GM12875 (cell line): ENCODE data around the gene KCND2.

ENCODE experiments used
- H3K4me3 ChIP-seq: one replicate; pipeline ENCODE4 v1.5.1; 2011; ENCODE audit warnings: low read depth, low read length, control low read depth
- CTCF ChIP-seq: IDR thresholded peaks from 2 replicates; pipeline ENCODE4 v1.5.1; 2011; ENCODE audit warnings: low read depth, mild to moderate bottlenecking, control low read depth, inconsistent platforms, low read length, moderate library complexity, borderline replicate concordance; ENCODE audit not compliant: insufficient read depth

Gene KCND2

GRCh38 chr7:120452665-120453064 lies 179.7 kb downstream of the KCND2 start:
- no peak overlapping the region for H3K4me3 ChIP-seq
- no peak for TF ChIP-seq CTCF

GRCh38 chr7:120456699-120457098 lies 183.7 kb downstream of the KCND2 start:
- TF ChIP-seq CTCF = no peak
- no peak overlapping the region for H3K4me3 ChIP-seq

- no peak for TF ChIP-seq CTCF
- no peak overlapping the region for H3K4me3 ChIP-seq
These were observed 188.0 kb downstream of the KCND2 start for GRCh38 chr7:120460949-120461348.

- H3K4me3 ChIP-seq = no peak overlapping the region
- TF ChIP-seq CTCF = no peak
These were observed 190.0 kb downstream of the KCND2 start for GRCh38 chr7:120462991-120463390.

GRCh38 chr7:120464104-120464503 lies 191.1 kb downstream of the KCND2 start:
- no peak for TF ChIP-seq CTCF
- H3K4me3 ChIP-seq = no peak overlapping the region

- no peak for TF ChIP-seq CTCF
- no peak overlapping the region for H3K4me3 ChIP-seq
These were observed 194.7 kb downstream of the KCND2 start for GRCh38 chr7:120467676-120468075.

- H3K4me3 ChIP-seq = no peak overlapping the region
- no peak for TF ChIP-seq CTCF
These were observed 195.6 kb downstream of the KCND2 start for GRCh38 chr7:120468611-120469010.
